ENCODE measurements around the gene ADAMTS13.
"Not testable (repeated sequence)": the region's sequence is repeated elsewhere in the genome, so short reads cannot be mapped to it uniquely, and the experiment has no call there.

ADAMTS13 gene

DNA sequence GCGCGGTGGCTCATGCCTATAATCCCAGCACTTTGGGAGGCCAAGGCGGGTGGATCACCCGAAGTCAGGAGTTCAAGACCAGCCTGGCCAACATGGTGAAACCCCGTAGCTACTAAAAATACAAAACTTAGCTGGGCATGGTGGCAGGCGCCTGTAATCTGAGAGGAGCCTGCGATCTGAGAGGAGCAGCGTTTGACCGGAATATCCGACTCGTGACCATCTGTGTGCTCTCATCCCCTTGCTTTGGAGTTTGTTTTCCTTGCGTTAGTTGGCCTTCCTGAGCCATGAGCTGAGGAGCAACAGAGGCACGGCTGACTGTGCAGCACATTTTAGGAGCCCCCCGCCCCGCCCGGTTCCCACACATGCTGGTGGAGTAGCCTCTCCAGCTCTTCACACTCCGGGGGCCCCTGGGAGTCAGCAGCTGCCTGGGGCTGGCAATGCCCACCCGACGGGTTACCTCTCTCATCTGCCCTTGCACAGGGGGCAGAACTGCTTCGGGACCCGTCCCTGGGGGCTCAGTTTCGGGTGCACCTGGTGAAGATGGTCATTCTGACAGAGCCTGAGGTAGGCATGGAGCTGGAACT, 3.0 kb downstream of the ADAMTS13 start:
- DNase-seq (ENCODE audit: low read depth in 2 of 2) = no peak

DNA sequence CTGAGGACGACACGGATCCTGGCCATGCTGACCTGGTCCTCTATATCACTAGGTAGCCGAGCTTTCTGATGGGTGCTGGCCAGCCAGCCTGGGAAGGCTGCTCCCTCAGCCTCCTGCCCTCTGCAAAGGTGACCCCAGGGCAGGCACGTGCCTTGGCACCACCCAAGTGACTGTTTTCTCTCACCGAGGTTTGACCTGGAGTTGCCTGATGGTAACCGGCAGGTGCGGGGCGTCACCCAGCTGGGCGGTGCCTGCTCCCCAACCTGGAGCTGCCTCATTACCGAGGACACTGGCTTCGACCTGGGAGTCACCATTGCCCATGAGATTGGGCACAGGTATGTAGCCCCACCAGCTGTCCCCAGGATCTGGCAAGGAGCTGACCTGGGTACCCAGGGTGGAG, 3.8 kb downstream of the ADAMTS13 start:
- no peak for DNase-seq (ENCODE audit: low read depth in 2 of 2)

DNA sequence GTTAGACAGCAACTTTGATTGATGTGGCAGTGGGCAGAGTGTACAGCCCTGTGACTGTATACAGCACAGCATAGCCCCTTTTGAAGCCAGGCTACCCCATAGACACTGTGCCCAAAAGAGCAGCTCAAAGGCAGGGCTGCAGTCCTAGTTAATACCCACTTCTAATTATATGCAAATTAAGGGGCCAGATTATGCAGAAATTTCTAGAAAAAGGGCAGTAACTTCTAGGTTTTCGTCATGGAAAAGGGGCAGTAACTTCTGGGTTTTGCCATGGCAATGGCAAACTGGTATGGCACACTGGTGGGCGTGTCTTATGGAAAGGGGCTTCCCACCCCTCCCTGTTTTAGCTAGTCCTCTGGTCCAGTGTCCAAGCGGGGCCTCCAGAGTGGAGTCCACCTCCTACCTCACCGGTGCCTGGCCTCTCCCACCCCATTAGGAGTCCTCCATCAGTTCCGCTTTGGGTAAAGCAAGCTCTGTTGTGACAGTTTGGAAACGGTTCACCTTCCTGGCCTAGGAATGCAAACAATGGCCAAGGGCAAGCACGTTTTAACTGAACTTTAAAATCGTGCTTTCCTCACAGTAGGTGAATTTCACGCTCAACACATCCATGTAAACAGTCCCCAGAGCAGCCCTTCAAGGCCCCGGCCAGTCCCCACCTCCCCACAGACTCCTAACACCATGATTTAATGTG, 5.6 kb downstream of the ADAMTS13 start:
- no peak for DNase-seq (ENCODE audit: low read depth in 2 of 2)

DNA sequence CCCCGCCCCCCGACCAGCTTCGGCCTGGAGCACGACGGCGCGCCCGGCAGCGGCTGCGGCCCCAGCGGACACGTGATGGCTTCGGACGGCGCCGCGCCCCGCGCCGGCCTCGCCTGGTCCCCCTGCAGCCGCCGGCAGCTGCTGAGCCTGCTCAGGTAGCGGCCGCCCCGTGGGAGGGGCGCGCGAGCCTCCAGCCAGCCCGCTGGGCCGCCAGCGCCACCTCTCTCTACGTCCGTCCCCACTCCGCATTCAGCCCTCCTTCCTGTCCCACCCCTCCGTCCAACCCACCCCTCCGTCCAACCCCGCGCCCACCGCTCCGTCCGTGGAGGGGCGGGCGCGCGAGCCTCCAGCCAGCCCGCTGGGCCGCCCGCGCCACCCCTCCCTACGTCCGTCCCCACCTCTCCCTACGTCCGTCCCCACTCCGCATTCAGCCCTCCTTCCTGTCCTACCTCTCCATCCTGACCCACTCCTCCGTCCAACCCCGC, 6.5 kb downstream of the ADAMTS13 start:
- no peak for DNase-seq (ENCODE audit: low read depth in 2 of 2)

DNA sequence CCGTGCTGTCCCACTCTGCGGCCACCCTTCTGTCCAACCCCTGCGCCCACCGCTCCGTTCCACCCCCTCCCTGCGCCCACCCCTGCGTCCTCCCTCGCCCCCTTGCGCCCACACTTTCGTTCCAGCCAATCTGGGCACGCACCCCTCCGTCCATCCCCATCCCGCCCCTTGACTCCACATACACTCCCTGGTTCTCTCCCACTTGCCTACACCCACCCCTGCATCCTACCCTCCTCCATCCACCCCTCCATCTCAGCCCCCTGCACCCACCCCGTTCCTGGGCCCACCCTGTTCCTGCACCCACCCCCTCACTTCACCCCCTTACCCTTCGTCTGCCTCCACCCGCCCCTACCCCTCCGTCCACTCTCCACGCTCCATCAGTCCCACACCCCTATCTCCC, 7.0 kb downstream of the ADAMTS13 start:
- no peak for DNase-seq (ENCODE audit: low read depth in 2 of 2)

DNA sequence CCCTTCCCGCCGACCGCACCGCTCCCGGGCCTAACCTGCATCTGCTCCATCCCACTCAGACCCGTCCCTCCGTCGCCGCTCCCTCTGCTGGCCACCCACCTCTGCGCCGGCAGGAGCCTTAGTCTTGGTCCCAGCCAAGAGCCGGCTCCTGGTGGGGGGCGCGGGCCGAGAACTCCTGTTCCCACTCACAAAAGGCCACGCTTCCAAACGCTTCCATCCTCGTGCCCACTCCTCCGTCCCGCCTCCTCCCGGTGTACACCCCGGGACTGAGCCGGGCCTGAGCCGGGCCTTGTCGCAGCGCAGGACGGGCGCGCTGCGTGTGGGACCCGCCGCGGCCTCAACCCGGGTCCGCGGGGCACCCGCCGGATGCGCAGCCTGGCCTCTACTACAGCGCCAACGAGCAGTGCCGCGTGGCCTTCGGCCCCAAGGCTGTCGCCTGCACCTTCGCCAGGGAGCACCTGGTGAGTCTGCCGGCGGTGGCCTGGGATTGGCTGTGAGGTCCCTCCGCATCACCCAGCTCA, 7.5 kb downstream of the ADAMTS13 start:
- no peak for DNase-seq (ENCODE audit: low read depth in 2 of 2)

DNA sequence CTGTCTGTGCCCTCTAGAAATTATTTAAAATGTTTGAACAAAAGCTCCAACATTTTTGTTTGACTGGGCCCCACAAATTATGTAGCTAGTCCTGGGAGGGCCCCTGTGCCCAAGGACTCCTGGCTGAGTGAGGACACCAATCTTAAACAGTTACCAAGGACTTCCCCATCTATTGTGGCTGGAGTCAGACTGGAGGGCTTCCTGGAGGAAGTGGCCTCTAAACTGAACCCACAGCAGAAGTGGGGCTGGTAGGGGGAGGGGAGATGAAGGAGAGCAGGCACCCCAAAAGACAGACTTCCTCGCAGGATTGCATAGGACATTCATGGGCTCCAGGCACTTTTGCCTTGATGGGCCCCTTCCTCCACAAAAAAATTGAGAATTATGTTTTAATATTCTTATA, 8.1 kb downstream of the ADAMTS13 start:
- no peak for DNase-seq (ENCODE audit: low read depth in 2 of 2)

DNA sequence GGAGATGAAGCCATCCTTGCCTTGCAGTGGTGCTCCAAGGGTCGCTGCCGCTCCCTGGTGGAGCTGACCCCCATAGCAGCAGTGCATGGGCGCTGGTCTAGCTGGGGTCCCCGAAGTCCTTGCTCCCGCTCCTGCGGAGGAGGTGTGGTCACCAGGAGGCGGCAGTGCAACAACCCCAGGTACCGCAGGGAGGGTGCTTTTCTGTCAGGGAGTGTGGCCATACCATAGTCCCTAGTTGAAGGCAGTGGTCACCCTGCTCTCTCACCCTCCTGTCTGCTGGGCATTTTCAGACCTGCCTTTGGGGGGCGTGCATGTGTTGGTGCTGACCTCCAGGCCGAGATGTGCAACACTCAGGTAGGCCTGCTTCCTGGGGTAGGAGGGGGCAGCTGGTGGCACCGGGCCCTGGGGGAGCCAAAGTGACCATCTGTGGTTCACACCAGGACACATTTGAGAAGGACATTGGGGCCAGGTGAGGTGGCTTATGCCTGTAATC, 11.2 kb downstream of the ADAMTS13 start:
- no peak for DNase-seq (ENCODE audit: low read depth in 2 of 2)

DNA sequence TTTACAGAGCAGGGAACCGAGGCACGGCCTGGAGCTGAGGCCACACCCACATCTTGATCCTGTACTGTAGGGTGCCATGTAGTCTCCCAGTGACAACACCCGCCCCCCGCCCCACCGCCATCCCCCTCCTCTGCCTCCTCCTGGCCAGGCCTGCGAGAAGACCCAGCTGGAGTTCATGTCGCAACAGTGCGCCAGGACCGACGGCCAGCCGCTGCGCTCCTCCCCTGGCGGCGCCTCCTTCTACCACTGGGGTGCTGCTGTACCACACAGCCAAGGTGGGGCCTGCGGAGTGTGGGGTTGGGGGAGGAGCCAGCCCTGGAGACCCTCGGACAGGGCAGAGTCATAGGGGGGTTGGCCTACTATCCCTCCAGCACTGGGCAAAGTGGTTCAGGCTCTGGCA, 14.5 kb downstream of the ADAMTS13 start:
- no peak for DNase-seq (ENCODE audit: low read depth in 2 of 2)

DNA sequence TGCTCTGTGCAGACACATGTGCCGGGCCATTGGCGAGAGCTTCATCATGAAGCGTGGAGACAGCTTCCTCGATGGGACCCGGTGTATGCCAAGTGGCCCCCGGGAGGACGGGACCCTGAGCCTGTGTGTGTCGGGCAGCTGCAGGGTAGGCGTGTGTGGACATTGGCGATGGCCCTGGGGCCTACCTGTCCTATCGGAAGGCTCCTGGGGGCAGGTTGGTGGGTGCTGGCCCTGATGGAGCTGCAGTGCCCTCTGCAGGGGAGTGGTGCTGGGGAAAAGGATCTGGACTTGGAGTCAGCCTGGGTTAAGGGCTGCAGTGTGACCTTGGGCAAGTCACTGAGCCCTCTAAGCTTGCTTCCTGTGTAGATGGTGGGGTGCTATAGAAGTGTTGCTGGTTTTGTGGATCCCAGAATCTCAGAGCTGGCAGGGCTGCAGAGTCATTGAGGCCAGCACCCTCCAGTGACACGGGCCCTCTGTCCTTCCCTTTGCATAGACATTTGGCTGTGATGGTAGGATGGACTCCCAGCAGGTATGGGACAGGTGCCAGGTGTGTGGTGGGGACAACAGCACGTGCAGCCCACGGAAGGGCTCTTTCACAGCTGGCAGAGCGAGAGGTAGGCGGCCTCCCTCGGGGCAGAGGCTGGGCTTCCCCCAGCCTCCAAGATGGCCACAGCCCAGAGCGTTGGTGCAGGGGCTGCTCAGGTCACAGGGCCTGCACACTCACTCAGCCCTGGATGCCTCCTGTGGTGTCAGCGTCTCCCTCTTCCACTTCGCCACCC, 15.8 kb downstream of the ADAMTS13 start:
- DNase-seq (ENCODE audit: low read depth in 2 of 2) = no peak

DNA sequence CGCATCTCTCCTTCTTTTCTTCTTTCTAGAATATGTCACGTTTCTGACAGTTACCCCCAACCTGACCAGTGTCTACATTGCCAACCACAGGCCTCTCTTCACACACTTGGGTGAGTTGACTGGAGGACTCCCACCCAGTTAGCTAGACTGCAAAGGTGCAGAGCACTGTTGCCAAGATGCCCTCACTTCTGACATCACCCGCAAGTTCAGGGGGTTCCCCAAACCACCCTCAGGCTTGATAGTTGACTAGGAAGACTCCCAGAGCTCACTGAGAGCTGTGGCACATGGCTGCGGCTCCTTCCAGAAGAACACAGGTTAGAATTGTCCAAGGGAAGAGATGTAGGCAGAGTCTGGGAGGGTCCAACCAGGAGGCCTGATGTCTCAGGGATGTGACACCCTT, 17.2 kb downstream of the ADAMTS13 start:
- DNase-seq (ENCODE audit: low read depth in 2 of 2) = no peak

DNA sequence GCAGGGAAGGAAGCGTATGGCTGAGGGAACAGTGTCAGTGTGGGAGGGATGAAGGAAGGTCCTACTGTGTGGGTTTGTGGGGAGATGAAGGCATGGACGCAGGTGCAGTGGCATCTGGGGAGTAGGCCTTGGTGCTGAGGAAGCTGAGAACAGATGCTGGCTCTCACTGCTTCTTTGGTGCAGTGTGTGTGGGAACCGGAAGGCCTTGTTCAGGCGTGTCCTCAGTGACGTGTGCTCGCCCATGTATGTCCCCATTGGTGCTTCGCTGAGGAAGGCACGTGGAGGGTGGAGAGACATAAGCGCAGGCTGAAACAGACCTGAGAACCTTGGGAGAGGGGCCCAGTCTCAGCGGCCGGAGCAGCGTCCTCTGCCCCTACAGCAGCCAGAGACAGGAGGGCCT, 18.7 kb downstream of the ADAMTS13 start:
- no peak for DNase-seq (ENCODE audit: low read depth in 2 of 2)

DNA sequence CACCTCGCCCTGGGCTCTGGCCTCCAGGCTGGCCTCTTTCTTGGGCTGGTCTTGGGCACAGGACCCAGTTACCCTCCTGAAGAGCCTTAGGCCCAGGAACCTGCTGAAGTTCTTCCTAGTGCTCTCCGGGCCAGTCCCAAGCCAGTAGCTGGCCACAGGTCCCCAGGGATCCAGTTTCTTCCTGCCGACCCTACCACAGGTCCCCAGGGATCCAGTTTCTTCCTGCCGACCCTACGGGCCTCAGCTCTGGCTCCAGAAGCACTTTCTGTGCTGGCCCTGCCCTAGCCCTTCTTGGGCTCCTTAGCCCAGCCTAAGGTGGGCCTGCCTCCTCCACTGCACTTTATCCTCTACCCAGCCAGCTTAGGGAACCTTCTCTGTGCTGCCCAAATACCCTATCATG, 19.4 kb downstream of the ADAMTS13 start:
- no peak for DNase-seq (ENCODE audit: low read depth in 2 of 2)

DNA sequence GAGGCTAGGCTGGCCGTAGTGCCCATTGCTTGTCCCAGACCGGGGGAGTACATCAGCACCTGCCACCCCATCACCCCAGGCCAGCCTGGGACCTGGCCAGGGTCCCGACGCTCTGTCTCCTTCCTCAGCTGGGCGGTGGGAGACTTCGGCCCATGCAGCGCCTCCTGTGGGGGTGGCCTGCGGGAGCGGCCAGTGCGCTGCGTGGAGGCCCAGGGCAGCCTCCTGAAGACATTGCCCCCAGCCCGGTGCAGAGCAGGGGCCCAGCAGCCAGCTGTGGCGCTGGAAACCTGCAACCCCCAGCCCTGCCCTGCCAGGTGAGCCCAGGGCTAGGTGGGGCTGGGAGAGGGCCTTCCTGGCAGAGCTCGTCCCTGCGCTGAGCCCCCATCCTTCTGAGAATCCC, 21.1 kb downstream of the ADAMTS13 start:
- DNase-seq (ENCODE audit: low read depth in 2 of 2) = no peak

DNA sequence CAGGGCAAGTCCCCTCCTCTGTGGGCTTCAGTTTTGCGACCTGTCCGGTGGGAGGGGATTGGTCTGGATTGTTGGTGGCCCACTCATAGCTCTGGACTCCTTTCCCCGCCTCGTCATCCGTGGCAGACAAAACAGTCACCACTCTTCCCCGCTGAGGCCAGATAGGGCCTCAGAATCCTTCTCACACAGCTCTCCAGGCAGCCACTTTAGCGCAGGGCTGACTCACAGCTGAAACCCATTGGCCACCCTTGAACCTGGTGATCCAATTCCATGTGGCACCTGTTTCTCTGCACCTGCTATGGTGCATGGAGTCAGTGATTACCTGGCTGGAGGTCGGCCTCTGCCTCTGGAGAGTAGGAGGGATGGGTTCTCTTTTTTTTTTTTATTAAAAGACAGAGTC, 21.8 kb downstream of the ADAMTS13 start:
- no peak for DNase-seq (ENCODE audit: low read depth in 2 of 2)

DNA sequence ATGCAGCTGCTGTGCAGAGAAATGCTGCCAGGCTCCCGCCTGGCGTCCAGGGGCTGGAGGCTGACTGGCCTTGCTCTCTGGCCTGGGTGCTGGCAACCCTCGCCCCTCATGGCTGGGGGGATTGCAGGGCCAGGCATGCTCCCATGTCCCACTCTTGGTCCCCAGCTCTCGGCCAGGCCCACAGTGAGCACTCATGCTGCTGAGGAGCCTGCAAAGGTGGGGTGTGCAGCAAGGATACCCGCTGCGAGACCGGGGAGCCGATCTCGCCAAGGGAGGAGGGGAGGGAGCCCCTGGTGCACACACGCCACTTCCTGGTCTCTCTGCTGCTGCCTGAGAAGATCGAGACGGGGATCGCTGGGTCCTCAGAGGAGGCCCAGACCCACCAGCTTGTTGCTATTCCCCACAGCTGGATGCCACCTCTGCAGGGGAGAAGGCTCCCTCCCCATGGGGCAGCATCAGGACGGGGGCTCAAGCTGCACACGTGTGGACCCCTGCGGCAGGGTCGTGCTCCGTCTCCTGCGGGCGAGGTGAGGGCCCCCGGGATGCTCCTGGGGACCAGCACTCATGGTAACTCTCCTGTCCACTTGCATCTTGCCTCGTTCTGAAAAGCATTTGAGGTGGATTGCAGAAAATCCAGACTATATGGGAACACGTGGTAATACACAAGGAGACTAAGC, 23.3 kb downstream of the ADAMTS13 start:
- no peak for DNase-seq (ENCODE audit: low read depth in 2 of 2)

DNA sequence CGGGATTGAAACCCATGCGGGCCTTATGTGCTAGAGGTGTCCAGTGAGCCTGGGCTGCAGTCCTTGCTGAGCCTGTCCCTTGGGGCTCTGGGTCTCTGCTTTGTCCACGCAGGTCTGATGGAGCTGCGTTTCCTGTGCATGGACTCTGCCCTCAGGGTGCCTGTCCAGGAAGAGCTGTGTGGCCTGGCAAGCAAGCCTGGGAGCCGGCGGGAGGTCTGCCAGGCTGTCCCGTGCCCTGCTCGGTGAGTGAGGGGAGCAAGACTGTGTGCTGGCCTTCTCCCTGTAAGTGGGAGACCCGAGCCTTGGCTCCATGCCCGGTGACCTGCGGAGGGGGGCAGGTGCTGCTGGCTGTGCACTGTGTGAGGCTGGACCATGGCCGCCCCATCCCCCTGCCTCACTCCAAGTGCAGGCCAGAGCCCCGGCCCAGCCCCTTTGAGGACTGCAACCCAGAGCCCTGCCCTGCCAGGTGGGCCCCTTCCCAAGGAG, 26.4 kb downstream of the ADAMTS13 start:
- no peak for DNase-seq (ENCODE audit: low read depth in 2 of 2)

DNA sequence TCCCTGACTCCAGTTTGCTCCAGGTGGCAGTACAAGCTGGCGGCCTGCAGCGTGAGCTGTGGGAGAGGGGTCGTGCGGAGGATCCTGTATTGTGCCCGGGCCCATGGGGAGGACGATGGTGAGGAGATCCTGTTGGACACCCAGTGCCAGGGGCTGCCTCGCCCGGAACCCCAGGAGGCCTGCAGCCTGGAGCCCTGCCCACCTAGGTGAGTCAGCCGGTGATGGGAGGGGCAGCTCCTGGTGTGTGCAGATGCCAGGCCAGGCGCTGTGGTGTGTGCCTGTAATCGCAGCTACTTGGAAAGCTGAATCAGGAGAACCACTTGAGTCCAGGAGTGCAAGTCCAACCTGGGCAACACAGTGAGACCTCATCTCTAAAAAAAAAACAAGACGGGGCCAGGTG, 27.6 kb downstream of the ADAMTS13 start:
- DNase-seq (ENCODE audit: low read depth in 2 of 2) = no peak

DNA sequence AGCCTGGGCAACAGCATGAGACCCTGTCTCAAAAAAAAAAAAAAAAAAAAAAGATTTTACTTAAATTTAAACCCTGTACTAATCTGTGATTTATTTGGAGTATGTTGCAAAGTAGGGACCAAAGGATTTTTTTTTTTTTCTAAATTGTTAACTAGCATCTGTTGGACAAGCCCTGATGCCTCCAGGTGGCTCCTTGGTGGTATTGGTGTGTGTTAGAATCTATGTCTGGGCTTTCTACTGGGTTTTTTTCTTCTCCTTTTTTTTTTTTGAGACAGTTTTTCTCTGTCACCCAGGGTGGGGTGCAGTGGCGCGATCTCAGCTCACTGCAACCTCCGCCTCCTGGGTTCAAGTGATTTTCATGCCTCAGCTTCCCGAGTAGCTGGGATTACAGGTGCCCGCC, 29.7 kb downstream of the ADAMTS13 start:
- not testable (repeated sequence) for DNase-seq (ENCODE audit: low read depth in 2 of 2)

DNA sequence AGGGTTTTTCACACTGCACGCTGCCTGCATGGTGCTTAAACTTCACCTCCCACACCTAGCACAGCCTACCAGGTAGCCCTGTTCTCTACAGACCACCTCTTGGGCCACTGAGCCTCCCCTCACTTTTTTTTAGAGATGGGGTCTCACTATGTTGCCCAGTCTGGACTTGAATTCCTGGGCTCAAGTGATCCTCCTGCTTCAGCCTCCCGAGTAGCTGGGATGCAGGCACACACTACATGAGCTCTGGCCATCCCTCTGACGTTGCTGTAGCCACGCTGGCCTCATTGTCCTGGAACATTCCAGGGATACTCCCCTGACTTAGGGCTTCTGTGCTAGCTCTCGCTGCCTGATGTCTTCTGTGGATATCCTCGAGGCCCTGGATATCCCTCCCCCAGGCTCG, 30.4 kb downstream of the ADAMTS13 start:
- no peak for DNase-seq (ENCODE audit: low read depth in 2 of 2)

DNA sequence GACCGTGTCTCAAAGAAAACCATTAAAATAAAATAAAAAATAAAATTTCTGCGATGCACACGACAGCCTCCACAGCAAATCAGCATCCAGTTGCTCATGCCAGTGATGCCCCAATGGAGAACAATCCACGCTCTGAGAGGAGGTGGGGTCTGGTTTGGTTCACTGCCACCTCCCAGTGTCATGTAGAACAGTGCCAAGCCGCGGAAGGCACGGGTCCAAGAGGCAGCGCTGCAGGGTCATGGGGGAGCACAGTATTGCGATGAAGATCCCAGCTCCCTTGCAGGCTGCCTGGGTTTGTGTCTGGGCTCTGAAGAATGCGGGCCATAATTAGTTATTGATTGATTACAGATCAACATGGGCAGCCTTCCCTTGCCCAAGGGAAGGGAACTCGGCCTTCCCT, 31.5 kb downstream of the ADAMTS13 start:
- no peak for DNase-seq (ENCODE audit: low read depth in 2 of 2)

DNA sequence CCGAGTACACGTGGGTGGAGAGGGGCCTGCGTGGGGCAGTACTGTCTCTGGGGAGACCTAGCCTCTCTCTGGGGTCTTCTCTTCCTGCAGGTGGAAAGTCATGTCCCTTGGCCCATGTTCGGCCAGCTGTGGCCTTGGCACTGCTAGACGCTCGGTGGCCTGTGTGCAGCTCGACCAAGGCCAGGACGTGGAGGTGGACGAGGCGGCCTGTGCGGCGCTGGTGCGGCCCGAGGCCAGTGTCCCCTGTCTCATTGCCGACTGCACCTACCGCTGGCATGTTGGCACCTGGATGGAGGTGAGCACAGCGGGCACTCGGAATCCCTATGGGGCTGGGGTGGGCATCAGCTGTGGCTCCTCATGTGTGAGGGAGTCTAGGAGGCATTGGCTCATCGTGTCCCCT, 32.2 kb downstream of the ADAMTS13 start:
- DNase-seq (ENCODE audit: low read depth in 2 of 2) = no peak

Data from fibroblast of skin of left biceps (primary cell).